GM12878 (cell line): ENCODE data around the gene PNPLA3. TPM values are rescaled to one million over a fixed set of nuclear protein-coding genes. Genes with fewer than 3 reads are reported as not detected.

Experiments
- ATAC-seq: fragments of 200-7000 bp; cut with Tn5 transposase; 3 replicates; pipeline ENCODE4 v1.9.1; 2020; ENCODE audit warnings: mild to moderate bottlenecking, moderate library complexity
- BruUV-seq: library from RNA; stranded (reverse); fragments of 400-500 nt; replicated peaks from 2 replicates; lab custom pipeline; 2021; lab: Mats Ljungman, UMichigan
- CTCF ChIA-PET: fragments of 300-600 bp; sonication (Branson Sonifier 250); formaldehyde crosslinking; extraction: SDS; loops from one replicate; lab custom pipeline; 2021; ENCODE audit warnings: inconsistent platforms; lab: Yijun Ruan, JAX
- POLR2A ChIA-PET: fragments of 350-600 bp; formaldehyde crosslinking; extraction: SDS; loops from one replicate; lab custom pipeline; 2021; ENCODE audit warnings: inconsistent platforms; lab: Charles Lee
- RAD21 ChIA-PET: fragments of 300-600 bp; sonication (Branson Sonifier 250); formaldehyde crosslinking; loops from one replicate; lab custom pipeline; 2023; ENCODE audit warnings: antibody characterized with exemption; ENCODE audit not compliant: unreplicated experiment; lab: Charles Lee
- SMC1A ChIA-PET: fragments of 300-600 bp; sonication (Branson Sonifier 250); formaldehyde crosslinking; loops from one replicate; lab custom pipeline; 2023; ENCODE audit not compliant: unreplicated experiment, uncharacterized antibody; lab: Charles Lee
- DNase-seq: peaks from one replicate; pipeline ENCODE4 v3.0.0-alpha.2; 2011; ENCODE audit warnings: low read depth, low spot score
- FAIRE-seq: peaks from 3 replicates; lab custom pipeline; 2011; peaks lifted over from hg19 to GRCh38; lab: Jason Lieb, UNC
- H2AFZ ChIP-seq: 2 replicates; pipeline ENCODE4 v1.6.0; 2011; ENCODE audit warnings: low read depth, low read length, control low read depth; ENCODE audit not compliant: control insufficient read depth
- H3K27ac ChIP-seq: 2 replicates; pipeline ENCODE4 v1.5.1; 2011; ENCODE audit warnings: control low read depth; ENCODE audit not compliant: control insufficient read depth, insufficient read depth
- H3K27me3 ChIP-seq, 2 experiments: replicated peaks in 1 of 2; 2 replicates each; pipeline versions ENCODE4 v1.6.0 to v1.6.1; 2011; ENCODE audit warnings: low read length in 1 of 2; ENCODE audit not compliant: control insufficient read depth in 2 of 2, insufficient read depth in 2 of 2
- H3K36me3 ChIP-seq, 2 experiments: 2 replicates each; pipeline ENCODE4 v1.5.1; 2011; ENCODE audit warnings: low read length in 1 of 2; ENCODE audit not compliant: control insufficient read depth in 2 of 2, insufficient read depth in 2 of 2
- H3K4me1 ChIP-seq: 2 replicates; pipeline ENCODE4 v1.6.1; 2011; ENCODE audit warnings: mild to moderate bottlenecking, low read length, moderate library complexity, mixed read lengths; ENCODE audit not compliant: control insufficient read depth, insufficient read depth
- H3K4me2 ChIP-seq: 2 replicates; pipeline ENCODE4 v1.6.0; 2011; ENCODE audit warnings: control low read depth; ENCODE audit not compliant: control insufficient read depth, insufficient read depth
- H3K4me3 ChIP-seq: fragments of 200-600 bp; sonication (generic); 2 replicates; pipeline ENCODE4 v1.5.1; 2016
- H3K79me2 ChIP-seq: 2 replicates; pipeline ENCODE4 v1.6.0; 2011; ENCODE audit warnings: low read length; ENCODE audit not compliant: control insufficient read depth, insufficient read depth
- H3K9ac ChIP-seq: 2 replicates; pipeline ENCODE4 v1.8.0; 2011; ENCODE audit warnings: low read length, control low read depth, mixed read lengths; ENCODE audit not compliant: control insufficient read depth, insufficient read depth
- H3K9me3 ChIP-seq: replicated peaks from 3 replicates; pipeline ENCODE4 v1.5.1; 2011; ENCODE audit warnings: mild to moderate bottlenecking, low read length; ENCODE audit not compliant: control insufficient read depth, insufficient read depth
- H4K20me1 ChIP-seq: 2 replicates; pipeline ENCODE4 v1.6.0; 2011; ENCODE audit not compliant: control insufficient read depth, insufficient read depth
- ATF2 ChIP-seq: IDR thresholded peaks from 2 replicates; pipeline ENCODE4 v1.6.1; 2012; ENCODE audit warnings: low read length, inconsistent platforms
- BRCA1 ChIP-seq: IDR thresholded peaks from 2 replicates; pipeline ENCODE4 v1.6.1; 2011; ENCODE audit warnings: low read depth, low read length, improper control_type of control experiment
- CEBPZ ChIP-seq: fragments of 150-350 bp; IDR thresholded peaks from 2 replicates; pipeline ENCODE4 v1.6.1; 2016; ENCODE audit warnings: low read depth, low read length
- EZH2 ChIP-seq: IDR thresholded peaks from 2 replicates; pipeline ENCODE4 v1.6.1; 2012; ENCODE audit warnings: low read depth, mild to moderate bottlenecking, control low read depth, inconsistent platforms, low read length, borderline replicate concordance; ENCODE audit not compliant: control insufficient read depth
- HDAC2 ChIP-seq: fragments of 200-600 bp; sonication (generic); IDR thresholded peaks from 2 replicates; pipeline ENCODE4 v1.6.1; 2017
- IRF5 ChIP-seq: fragments of 450-650 bp; IDR thresholded peaks from 2 replicates; pipeline ENCODE4 v1.6.1; 2017; ENCODE audit warnings: borderline replicate concordance
- KAT2A ChIP-seq: conservative IDR thresholded peaks from 2 replicates; pipeline ENCODE4 v1.6.1; 2011; ENCODE audit warnings: low read depth, low read length; ENCODE audit not compliant: control insufficient read depth
- PBX3 ChIP-seq: IDR thresholded peaks from 2 replicates; pipeline ENCODE4 v1.6.1; 2011; ENCODE audit warnings: mild to moderate bottlenecking, low read depth, low read length, moderate library complexity; ENCODE audit not compliant: insufficient replicate concordance
- TBL1XR1 ChIP-seq: IDR thresholded peaks from 2 replicates; pipeline ENCODE4 v1.6.1; 2012; ENCODE audit warnings: low read depth, low read length, improper control_type of control experiment
- ZBED1 ChIP-seq: IDR thresholded peaks from 2 replicates; pipeline ENCODE4 v1.6.1; 2016; ENCODE audit warnings: borderline replicate concordance
- WGBS: methylation state at CpG from one replicate; pipeline ENCODE4 v1.1.6; 2016; ENCODE audit warnings: low lambda C conversion rate; ENCODE audit not compliant: insufficient replicate concordance, insufficient coverage; ENCODE audit errors: missing lambda C conversion rate; 5-methylcytosine and 5-hydroxymethylcytosine counted together
- in situ Hi-C: fragments of 300-500 bp; cut with MboI; formaldehyde crosslinking; loops from 9 replicates; pipeline ENCODE4 v1.14.3; 2018; ENCODE audit warnings: mixed read lengths
- intact Hi-C: fragments of 100-400 bp; cut with micrococcal nuclease; formaldehyde crosslinking; loops from one replicate; pipeline ENCODE4 v1.14.2; 2022; ENCODE audit not compliant: unreplicated experiment
- polyA plus RNA-seq, 11 experiments: library from polyadenylated mRNA; depleted of rRNA in 4 of 11; unstranded in 6 of 11; stranded (reverse) in 5 of 11; fragments of >200 nt; fragmentation: Nextera tagmentation in 4 of 11; fragmentation: Illumina TruSeq in 1 of 11; extraction: Ambion mirVana in 4 of 11; extraction: Trizol in 1 of 11; gene quantifications; 1 replicate in 1 of 11; 2 replicates in 10 of 11; pipeline versions ENCODE4 v1.2.1 to v1.2.3, GENCODE V29; 2011 to 2016; ENCODE audit warnings: inconsistent platforms in 2 of 11, missing spikeins in 2 of 11, low read depth in 1 of 11
- total RNA-seq, 4 experiments: library from RNA; depleted of rRNA in 3 of 4; stranded (reverse); fragments of >200 nt in 3 of 4; fragmentation: Illumina TruSeq in 1 of 4; extraction: Trizol in 1 of 4; gene quantifications; 2 replicates each; pipeline versions ENCODE4 v1.2.1 to v1.2.3, GENCODE V29; 2013 to 2021

PNPLA3 gene
- total and polyA plus RNA-seq, 10 of the 15 experiments (the other 5 are each of a cell fraction or from before 2014, with no cell fraction given), result 0.05 to 0.08 TPM; not detected in 8

GRCh38 chr22:43971112-43971511, 47.5 kb downstream of the PNPLA3 start:
- no TSS peak for BruUV-seq
- DNase-seq (no peak), FAIRE-seq (no peak), ATAC-seq (no peak)
- intact Hi-C loops (no loop called here), in situ Hi-C loops (no loop called here)
- ChIA-PET RAD21 (no interaction called here), SMC1A (no interaction called here), CTCF (no interaction called here), POLR2A (no interaction called here)
- no peaks in the 10 kb centered on the region for H3K79me2 ChIP-seq
- no peaks in the 10 kb centered on the region for H3K4me1 ChIP-seq
- WGBS, result 86% methylated on average over 8 of the region's 8 CpGs
- no peaks in the 10 kb centered on the region for H3K27me3 ChIP-seq
- H3K4me2 ChIP-seq, result no peak overlapping the region
- H3K36me3 ChIP-seq, result peaks cover 21 to 32% of the 10 kb centered on the region in 2 experiments; a peak in 3 of 4 replicates
- H2AFZ ChIP-seq, result no peak overlapping the region
- H3K9me3 ChIP-seq, result no peaks in the 10 kb centered on the region
- H3K4me3 ChIP-seq, result no peak overlapping the region
- no peak overlapping the region for H3K27ac ChIP-seq
- no peak overlapping the region for H3K9ac ChIP-seq
- TF ChIP-seq PBX3 (no peak), EZH2 (no peak), KAT2A (no peak), CEBPZ (no peak), BRCA1 (no peak), HDAC2 (no peak), IRF5 (no peak), TBL1XR1 (no peak), ATF2 (no peak), ZBED1 (no peak)
- TF ChIP-seq, all 136 proteins: peak for 0
- no peaks in the 10 kb centered on the region; the same call in 1 of the 2 replicates for H4K20me1 ChIP-seq
